HG03442 (cell line): ENCODE data around the gene WIPF2.

Experiments used
- ATAC-seq: cut with Tn5 transposase; IDR thresholded peaks from one replicate; pipeline ENCODE4 v1.9.1; 2021; ENCODE audit warnings: mild to moderate bottlenecking, moderate library complexity; ENCODE audit not compliant: unreplicated experiment

WIPF2 gene

DNA sequence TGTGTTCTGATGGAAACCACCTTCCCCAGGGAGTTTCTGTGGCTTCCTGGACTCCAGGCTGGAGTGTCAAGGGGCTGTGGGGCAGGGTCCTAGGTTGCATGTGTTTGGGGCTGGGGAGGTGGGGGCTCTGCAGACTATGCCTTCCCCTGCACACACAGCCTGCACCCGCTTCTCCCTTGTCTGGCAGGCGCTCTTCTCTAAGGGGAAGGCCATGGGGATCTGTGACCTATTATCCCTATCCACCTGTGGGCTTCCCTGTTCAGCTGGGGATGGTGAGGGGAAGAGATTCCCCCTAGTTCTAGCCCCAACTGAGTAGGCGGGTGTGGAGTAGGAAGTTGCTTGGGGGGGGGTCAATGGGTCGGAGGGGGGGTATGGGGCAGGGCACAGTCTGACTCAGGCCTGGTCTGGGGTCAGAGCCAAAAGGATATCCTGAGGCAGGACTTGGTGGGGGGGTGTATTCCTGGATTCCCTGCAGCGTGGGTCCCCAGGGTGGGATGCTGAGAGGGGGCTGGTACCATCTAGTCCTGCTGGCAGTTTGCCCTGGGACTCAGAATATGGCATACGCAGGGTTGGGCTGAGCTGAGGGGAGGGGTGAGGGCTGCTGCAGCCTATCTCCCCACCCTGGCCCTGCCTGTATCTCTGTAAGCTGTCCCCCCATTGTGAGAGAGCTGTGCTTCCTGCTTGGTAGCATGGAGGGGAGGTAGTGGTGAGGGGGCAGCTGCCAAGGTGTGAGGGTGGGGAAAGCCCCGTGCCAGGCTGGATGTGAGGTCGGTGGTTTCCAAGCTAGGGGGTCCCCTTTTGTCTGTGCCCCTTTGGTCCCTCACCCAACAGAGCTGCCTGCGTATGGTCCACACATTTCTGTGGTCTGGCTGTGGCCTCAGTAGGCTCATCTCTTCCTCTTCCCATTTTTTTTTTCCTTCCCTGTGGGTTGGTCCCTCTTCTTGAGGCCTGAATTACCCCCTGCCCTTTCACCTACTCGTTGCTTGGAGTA, 104.6 kb downstream of the WIPF2 start:
- no peak for ATAC-seq

DNA sequence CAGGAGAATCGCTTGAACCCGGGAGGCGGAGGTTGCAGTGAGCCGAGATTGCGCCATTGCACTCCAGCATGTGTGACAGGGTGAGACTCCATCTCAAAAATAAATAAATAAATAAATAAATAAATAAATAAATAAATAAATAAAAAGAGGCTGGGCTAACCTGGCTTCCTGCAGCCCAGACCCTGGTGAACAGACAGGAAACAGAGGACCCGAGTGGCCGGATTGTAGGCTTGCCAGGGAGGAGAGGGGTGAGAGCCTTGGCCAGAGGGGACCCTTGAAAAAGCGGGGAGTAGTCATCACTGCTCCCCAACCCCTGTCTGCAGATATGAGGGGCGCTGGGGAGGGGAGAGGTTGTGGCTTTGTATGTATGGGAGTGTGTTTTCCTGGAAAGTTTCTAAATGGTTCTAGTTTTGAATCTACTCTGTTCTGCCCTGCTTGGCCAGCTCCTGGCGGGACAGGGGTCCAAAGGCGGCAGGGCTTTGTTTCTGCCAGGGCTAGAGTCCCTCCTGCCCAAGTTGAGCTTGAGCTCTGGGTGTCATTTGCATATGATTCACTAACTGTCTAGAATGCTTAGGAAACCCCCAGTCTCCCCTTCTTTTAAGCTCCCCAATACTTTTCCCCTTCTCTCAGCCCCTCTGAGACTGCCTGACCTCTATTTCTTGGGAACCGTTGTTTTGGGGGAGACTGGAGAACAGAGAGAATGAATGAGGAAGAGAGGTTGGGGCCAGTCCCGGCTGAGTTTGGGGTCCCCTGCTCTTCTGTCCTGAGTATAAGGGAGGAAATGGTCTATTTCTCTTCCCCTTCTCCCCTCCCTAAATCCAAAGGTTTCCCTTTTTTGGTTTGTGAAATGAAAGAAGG, 106.3 kb downstream of the WIPF2 start:
- ATAC-seq: no peak

DNA sequence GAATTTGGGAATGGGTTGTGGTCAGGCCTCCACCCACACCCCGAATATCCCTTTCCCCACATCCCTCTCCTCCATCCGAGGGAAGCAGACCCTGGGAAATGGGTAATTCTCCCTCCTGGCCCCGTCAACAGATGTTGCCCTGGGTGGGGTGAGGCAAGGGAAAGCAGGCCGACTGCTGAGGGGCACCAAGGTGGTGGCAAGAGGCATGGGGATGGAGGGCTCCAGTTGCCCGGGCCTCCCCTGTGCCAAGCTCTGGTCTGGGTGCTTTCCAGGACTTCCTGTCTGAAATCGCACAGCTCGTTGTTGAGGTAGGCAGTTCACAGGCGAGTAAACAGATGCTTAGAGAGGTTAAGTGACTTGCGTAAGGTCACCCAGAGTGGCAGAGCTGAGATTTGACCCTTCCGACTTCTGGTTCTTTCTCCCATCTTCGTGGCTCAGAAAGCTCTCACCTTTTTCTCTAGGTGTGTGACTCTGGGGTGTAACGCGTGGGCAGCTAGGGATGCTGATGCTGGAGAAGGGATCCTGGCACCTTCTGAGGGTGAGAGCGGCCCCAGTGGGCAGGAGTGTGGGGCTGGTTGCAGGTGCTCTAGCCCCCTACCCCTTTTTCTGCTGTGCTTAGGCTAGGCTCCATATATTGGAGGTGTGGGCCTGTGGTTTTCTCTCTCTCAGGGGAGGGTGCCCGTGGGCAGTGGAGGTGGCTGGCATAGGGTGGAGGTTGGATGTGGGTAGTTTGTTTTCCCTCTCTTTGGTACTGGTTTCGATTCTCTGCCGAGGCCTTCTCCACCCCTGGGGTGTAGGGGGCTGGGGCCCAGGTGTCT, 107.1 kb downstream of the WIPF2 start:
- no peak for ATAC-seq

GRCh38 chr17:40326832-40327199, 107.7 kb downstream of the WIPF2 start:
- ATAC-seq: no peak

DNA sequence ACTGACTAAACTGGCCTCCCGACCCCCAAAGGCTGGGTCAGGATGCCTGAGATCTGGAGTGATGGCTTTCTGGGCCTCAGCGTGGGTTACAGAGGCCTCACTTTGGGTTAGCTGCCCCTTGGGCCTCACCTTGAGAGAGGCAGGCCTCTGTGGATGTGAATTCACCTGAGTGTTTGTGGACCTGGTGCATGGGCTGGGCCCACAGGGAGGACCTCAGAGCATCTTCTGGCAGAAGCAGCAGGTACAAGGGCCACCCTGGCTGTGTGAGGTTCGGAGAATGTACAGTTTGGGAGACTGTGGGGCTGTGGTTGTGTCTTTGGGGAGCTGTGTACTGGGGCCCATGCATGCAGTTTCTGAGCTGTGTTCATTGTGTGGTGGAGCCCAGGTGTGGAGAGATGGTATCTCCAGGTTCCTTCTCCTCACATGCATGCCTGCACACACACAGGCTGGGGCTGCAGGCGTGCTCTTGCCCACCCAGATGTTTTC, 108.2 kb downstream of the WIPF2 start:
- ATAC-seq: no peak

- no peak for ATAC-seq
Measured at GRCh38 chr17:40327735-40328385, 108.8 kb downstream of the WIPF2 start.

- ATAC-seq: no peak
Measured at GRCh38 chr17:40328386-40328766, 109.3 kb downstream of the WIPF2 start.

DNA sequence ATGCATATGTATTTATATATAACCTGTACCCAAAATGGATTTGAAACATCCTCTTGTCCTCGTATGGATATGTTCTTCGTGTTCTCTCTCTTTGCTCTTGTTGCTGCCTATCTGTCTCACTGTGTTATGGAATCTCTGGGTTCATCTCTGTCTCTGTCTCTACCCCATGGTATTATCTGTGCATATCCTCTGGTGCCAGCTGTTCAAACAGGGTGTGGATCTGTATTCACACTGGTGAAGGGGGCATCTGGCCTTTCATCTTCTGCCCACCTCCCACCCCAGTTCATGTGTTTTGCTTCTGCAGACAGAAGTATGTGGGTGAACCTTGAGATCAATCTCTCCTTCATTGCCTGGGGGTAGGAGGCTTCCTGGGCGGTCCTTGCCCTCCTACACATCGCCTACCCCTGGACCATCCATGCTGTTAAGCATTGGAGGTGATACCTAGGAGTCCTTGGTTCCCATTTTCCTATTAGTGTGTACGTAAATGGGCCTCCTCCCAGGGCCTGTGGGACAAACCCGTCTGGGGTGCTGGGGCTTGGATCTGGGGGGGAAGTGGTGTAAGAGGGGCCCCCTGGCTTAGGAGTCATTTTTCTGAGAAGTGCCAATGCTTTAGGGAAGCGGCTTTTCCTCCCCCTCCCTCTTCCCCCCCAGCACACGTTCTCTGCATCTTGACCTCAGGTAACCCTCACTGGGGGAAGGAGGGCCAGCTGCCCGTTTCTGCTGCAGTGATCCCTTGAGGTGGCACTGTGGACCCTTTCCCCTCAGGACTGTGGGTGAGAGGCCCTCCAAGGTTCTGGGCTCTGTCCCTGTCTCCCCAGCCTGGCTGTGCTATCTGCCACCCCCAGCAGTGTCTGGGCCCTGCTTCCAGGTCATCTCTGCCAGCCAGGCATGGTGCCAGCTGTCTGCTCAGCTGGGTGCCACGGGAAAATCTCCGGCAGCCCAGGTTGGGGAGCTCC, 111.0 kb downstream of the WIPF2 start:
- no peak for ATAC-seq

- no peak for ATAC-seq
Measured at GRCh38 chr17:40330850-40331470, 111.9 kb downstream of the WIPF2 start.

DNA sequence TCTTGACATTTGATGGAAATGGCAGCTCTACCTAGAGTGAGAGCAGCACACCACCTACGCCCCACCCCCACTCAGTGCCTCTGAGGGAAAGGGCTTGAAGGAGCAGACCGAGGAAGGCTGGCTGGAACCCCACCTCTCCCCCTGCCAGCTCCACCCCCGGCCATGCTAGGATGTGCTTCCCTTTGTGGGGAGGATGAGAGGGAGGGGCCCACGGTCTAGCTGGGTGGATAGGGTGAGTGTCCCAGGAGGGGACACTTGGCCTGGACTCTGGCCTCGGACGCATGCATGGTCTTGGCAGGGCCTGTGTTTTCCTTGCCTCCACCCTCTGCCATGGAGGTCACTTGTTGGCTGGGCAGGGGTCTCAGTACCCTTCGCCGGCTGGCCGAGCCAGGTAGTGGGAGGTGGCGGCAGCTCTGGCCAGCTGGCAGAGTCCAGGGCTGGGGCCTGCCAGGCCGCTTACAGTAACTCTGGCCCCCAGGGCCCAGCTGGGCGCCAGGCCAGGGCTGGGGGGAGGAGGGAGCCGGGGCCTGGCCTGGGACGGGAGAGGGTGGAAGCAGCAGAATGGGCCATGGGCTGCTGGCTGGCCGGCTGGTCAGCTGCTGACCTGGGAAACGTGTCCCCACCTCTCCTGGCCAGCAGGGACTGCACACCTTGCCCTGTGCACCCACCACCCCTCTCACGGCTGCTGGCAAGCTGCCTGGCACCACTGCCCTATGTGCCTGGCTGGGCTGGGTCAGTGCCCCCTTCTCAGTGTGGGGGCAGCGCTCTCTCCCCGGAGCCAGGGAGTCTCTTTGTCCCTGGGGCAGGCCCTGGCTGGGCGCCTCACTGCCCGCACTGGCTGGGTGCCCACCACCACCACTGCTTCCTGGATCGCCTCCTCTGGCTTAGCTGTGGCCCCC, 112.9 kb downstream of the WIPF2 start:
- ATAC-seq: no peak
